K562 (cell line): ENCODE measurements around the gene KAT6B. TPM values are rescaled to one million over a fixed set of nuclear protein-coding genes. Genes with fewer than 3 reads are reported as not detected.

Source experiments
- ATAC-seq: fragments of 200-7000 bp; cut with Tn5 transposase; 3 replicates; pipeline ENCODE4 v1.9.1; 2020; ENCODE audit warnings: moderate library complexity
- BruUV-seq: library from RNA; stranded (reverse); fragments of 400-500 nt; replicated peaks from 2 replicates; lab custom pipeline; 2021; lab: Mats Ljungman, UMichigan
- CTCF ChIA-PET: fragments of 300-600 bp; formaldehyde crosslinking; extraction: SDS; loops from one replicate; lab custom pipeline; 2021; ENCODE audit warnings: low intra/inter-chr PET ratio; lab: Yijun Ruan, JAX
- POLR2A ChIA-PET: fragments of 300-600, 350-650 bp; sonication (Branson Sonifier 250); formaldehyde crosslinking; extraction: SDS; loops from one replicate; lab custom pipeline; 2021; ENCODE audit warnings: antibody characterized with exemption, inconsistent platforms; lab: Yijun Ruan, JAX
- DNase-seq, 4 experiments: peaks; one replicate each; pipeline versions ENCODE4 v3.0.0 to v3.0.0-alpha.2; 2011 to 2018; ENCODE audit warnings: low spot score in 3 of 4, mixed read lengths in 3 of 4; ENCODE audit errors: extremely low read depth in 1 of 4
- FAIRE-seq: peaks from 2 replicates; lab custom pipeline; 2011; peaks lifted over from hg19 to GRCh38; lab: Jason Lieb, UNC
- H2AFZ ChIP-seq: 2 replicates; pipeline ENCODE4 v1.6.0; 2011; ENCODE audit warnings: low read depth, low read length, control low read depth, inconsistent platforms
- H3K27ac ChIP-seq: fragments of 200-600 bp; 3 replicates; pipeline ENCODE4 v1.8.0; 2011; ENCODE audit warnings: low read depth, mild to moderate bottlenecking, control low read depth, inconsistent platforms, low read length, moderate library complexity, mixed read lengths; ENCODE audit errors: extremely low read depth
- H3K27me3 ChIP-seq, 2 experiments: fragments of 300-600 bp in 1 of 2; 2 replicates in 1 of 2; 3 replicates in 1 of 2; pipeline versions ENCODE4 v1.6.0 to v1.8.0; 2011; ENCODE audit warnings: inconsistent platforms in 2 of 2, low read length in 2 of 2, mild to moderate bottlenecking in 1 of 2, mixed read lengths in 1 of 2, moderate library complexity in 1 of 2; ENCODE audit not compliant: control insufficient read depth in 2 of 2, insufficient read depth in 2 of 2
- H3K36me3 ChIP-seq: fragments of 300-600 bp; 3 replicates; pipeline ENCODE4 v1.8.0; 2011; ENCODE audit warnings: mild to moderate bottlenecking, low read length, inconsistent platforms; ENCODE audit not compliant: control insufficient read depth, insufficient read depth
- H3K4me1 ChIP-seq, 2 experiments: fragments of 200-600 bp in 1 of 2; replicated peaks in 1 of 2; 2 replicates in 1 of 2; 3 replicates in 1 of 2; pipeline versions ENCODE4 v1.5.1 to v1.8.0; 2011; ENCODE audit warnings: inconsistent platforms in 2 of 2, low read length in 2 of 2, mild to moderate bottlenecking in 1 of 2, mixed read lengths in 1 of 2, moderate library complexity in 1 of 2; ENCODE audit not compliant: control insufficient read depth in 2 of 2, insufficient read depth in 2 of 2
- H3K4me2 ChIP-seq: 2 replicates; pipeline ENCODE4 v1.6.1; 2011; ENCODE audit warnings: low read length, control low read depth, inconsistent platforms, mixed read lengths; ENCODE audit not compliant: insufficient read depth
- H3K4me3 ChIP-seq: fragments of 200-600 bp; sonication (generic), shearing (Covaris generic); 2 replicates; pipeline ENCODE4 v1.5.1; 2016; ENCODE audit warnings: control low read depth, inconsistent platforms
- H3K79me2 ChIP-seq: fragments of 200-600 bp; 3 replicates; pipeline ENCODE4 v1.8.0; 2011; ENCODE audit warnings: low read length, inconsistent platforms; ENCODE audit not compliant: control insufficient read depth, insufficient read depth
- H3K9ac ChIP-seq, 2 experiments: 2 replicates each; pipeline versions ENCODE4 v1.6.0 to v1.6.1; 2011; ENCODE audit warnings: low read depth in 2 of 2, low read length in 2 of 2, control low read depth in 1 of 2, inconsistent platforms in 1 of 2, mild to moderate bottlenecking in 1 of 2, mixed read lengths in 1 of 2; ENCODE audit not compliant: insufficient read depth in 1 of 2
- H3K9me1 ChIP-seq: one replicate; pipeline ENCODE4 v1.6.0; 2011; ENCODE audit warnings: inconsistent platforms, mild to moderate bottlenecking, low read length, moderate library complexity; ENCODE audit not compliant: control insufficient read depth, insufficient read depth
- H3K9me3 ChIP-seq: replicated peaks from 2 replicates; pipeline ENCODE4 v1.5.1; 2011; ENCODE audit warnings: low read depth, low read length, inconsistent platforms; ENCODE audit not compliant: control insufficient read depth, insufficient read depth
- H4K20me1 ChIP-seq: replicated peaks from 2 replicates; pipeline ENCODE4 v1.6.1; 2011; ENCODE audit warnings: low read length, inconsistent platforms, mixed read lengths; ENCODE audit not compliant: control insufficient read depth, insufficient read depth
- BCLAF1 ChIP-seq, 2 experiments: fragments of 450-650 bp in 1 of 2; IDR thresholded peaks; 2 replicates each; pipeline ENCODE4 v1.6.1; 2011 to 2017; ENCODE audit warnings: low read depth in 2 of 2, antibody characterized with exemption in 1 of 2, borderline replicate concordance in 1 of 2, low read length in 1 of 2, mild to moderate bottlenecking in 1 of 2, mixed read lengths in 1 of 2; ENCODE audit not compliant: control insufficient read depth in 1 of 2
- REST ChIP-seq, 2 experiments: fragments of 450-650 bp; formaldehyde crosslinking in 1 of 2; IDR thresholded peaks; 2 replicates each; pipeline versions ENCODE4 v1.4.0 to v1.6.1; 2014 to 2020; ENCODE audit warnings: mild to moderate bottlenecking in 2 of 2, borderline replicate concordance in 1 of 2, low read depth in 1 of 2
- SMC3 ChIP-seq: conservative IDR thresholded peaks from 2 replicates; pipeline ENCODE4 v1.6.1; 2011; ENCODE audit warnings: low read depth, low read length, improper control_type of control experiment; ENCODE audit not compliant: insufficient read depth
- WGBS: fragments of 100-300 bp; shearing (Covaris generic); methylation state at CpG from one replicate; pipeline ENCODE4 v1.1.6; 2016; ENCODE audit warnings: low coverage, mixed read lengths; ENCODE audit not compliant: insufficient coverage; ENCODE audit errors: missing lambda C conversion rate; 5-methylcytosine and 5-hydroxymethylcytosine counted together
- in situ Hi-C: fragments of 300-500 bp; cut with MboI; formaldehyde crosslinking; loops from 4 replicates; pipeline ENCODE4 v1.15.0; 2018; ENCODE audit warnings: inconsistent platforms, mixed read lengths
- intact Hi-C: fragments of 100-400 bp; cut with micrococcal nuclease; formaldehyde crosslinking; loops from 2 replicates; pipeline ENCODE4 v1.14.2; 2022
- polyA plus RNA-seq, 8 experiments: library from polyadenylated mRNA; depleted of rRNA in 4 of 8; stranded (reverse) in 5 of 8; unstranded in 3 of 8; fragments of >200 nt; fragmentation: Nextera tagmentation in 2 of 8; fragmentation: Illumina TruSeq in 1 of 8; extraction: Ambion mirVana in 2 of 8; extraction: Trizol in 1 of 8; gene quantifications; 2 replicates each; pipeline versions ENCODE4 v1.2.1 to v1.2.3, GENCODE V29; 2011 to 2014; ENCODE audit warnings: inconsistent platforms in 1 of 8, missing spikeins in 1 of 8
- total RNA-seq, 7 experiments: library from RNA; depleted of rRNA in 6 of 7; stranded (reverse); fragments of >200 nt in 6 of 7; fragmentation: Illumina TruSeq in 2 of 7; extraction: Trizol in 2 of 7; gene quantifications; 2 replicates each; pipeline versions ENCODE4 v1.2.1 to v1.2.3, GENCODE V29; 2011 to 2021; ENCODE audit warnings: low replicate concordance in 1 of 7
- TF ChIP-seq, protein P1 (sequence below), 2 experiments: fragments of 200-800 bp in 1 of 2; sonication (Bioruptor generic) in 1 of 2; sonication (generic) in 1 of 2; formaldehyde crosslinking in 1 of 2; IDR thresholded peaks in 1 of 2; conservative IDR thresholded peaks in 1 of 2; 2 replicates each; pipeline versions ENCODE4 v1.5.0 to v1.6.1; 2016 to 2020; ENCODE audit warnings: missing compliant biosample characterization in 1 of 2, missing genetic modification characterization in 1 of 2, missing genetic modification reagents in 1 of 2

Gene KAT6B
- total and polyA plus RNA-seq, 9 of the 15 experiments (the other 6 are each of a cell fraction or from before 2014, with no cell fraction given) = 1.4 to 9.2 (median 6.8) TPM

DNA sequence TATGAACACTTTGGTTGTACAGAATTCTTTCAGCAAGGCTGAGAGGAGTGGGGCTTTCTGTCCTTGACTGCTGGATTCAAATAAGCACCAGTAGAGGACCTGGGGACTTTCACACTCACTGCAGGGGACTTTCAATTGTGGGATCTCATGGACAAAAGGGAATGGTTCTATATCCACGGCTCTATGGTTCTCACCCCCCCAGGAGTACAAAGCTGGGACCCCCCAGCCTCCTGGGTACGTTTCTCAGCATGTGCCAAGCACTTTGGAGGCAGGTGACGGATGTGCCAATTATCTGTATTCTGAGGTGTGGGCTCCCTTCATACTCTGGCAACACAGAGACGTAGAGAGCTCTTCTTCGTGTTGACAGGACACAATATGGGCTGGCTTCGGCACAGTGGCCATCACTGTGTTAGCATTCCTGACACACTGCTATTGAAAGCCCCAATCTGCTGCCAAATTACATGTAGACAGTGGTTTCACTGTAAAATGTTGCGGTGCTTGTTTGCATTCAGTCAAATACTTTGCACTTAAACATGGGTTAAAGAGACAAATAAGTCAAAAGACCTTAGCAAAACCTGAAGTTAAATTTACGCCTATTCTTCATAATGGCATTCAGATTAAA is 192.4 kb downstream of the KAT6B start (continued):
- TF ChIP-seq, protein P1, sequence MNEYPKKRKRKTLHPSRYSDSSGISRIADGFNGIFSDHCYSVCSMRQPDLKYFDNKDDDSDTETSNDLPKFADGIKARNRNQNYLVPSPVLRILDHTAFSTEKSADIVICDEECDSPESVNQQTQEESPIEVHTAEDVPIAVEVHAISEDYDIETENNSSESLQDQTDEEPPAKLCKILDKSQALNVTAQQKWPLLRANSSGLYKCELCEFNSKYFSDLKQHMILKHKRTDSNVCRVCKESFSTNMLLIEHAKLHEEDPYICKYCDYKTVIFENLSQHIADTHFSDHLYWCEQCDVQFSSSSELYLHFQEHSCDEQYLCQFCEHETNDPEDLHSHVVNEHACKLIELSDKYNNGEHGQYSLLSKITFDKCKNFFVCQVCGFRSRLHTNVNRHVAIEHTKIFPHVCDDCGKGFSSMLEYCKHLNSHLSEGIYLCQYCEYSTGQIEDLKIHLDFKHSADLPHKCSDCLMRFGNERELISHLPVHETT (CRISPR knock-in tag; conservative IDR thresholded peaks at IDR 0.05 in 1 of 2, IDR thresholded peaks at IDR 0.05 in 1 of 2) = no peak

DNA sequence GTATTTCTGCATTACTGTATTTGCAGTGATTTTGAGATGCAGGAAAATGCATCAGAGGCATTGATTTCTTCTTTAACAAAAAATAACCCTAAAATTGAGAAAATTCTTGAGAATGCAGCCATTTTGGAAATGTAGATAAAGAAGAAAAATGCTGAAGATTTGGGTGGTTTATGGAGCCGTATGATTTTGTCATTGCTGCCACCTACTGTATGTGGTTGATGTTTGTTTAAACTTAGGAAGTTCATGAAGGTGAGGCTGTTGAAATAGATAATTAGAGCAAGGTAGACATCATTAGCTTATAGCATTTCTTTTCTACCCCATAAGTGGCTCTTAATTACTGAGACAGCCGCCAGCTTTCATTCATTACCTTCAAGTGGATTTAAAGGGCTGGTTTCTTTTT is 193.0 kb downstream of the KAT6B start:
- 7% methylated on average over 2 of the region's 2 CpGs for WGBS
- H3K36me3 ChIP-seq = peaks cover 9% of the 10 kb centered on the region
- no peak overlapping the region for H3K27ac ChIP-seq
- BruUV-seq = no TSS peak
- intact Hi-C loops = loop anchor here (1.0 to 10.0 kb wide), 2 partner anchors 195 to 753 kb away; partner anchors contain the start of gene KAT6B
- H3K9me1 ChIP-seq = no peaks in the 10 kb centered on the region
- ChIA-PET POLR2A (interaction anchor here (0.7 to 0.9 kb wide), 2 partner anchors 12 to 281 kb away, joined by 4 to 6 read pairs; no protein-coding TSS in a partner anchor), CTCF (interaction anchor here (0.5 to 4.9 kb wide), 8 partner anchors 10 to 780 kb away, joined by 3 to 68 read pairs (median 4); partner anchors contain the start of gene COMTD1)
- no peaks in the 10 kb centered on the region for H3K79me2 ChIP-seq
- ATAC-seq = peak; percentile 62
- in situ Hi-C loops = no loop called here
- H3K4me1 ChIP-seq = no peaks in the 10 kb centered on the region
- no peaks in the 10 kb centered on the region for H3K27me3 ChIP-seq
- peak in 2 of 4 experiments; percentile 40 to 44 for DNase-seq
- peak; percentile 66 for FAIRE-seq
- H2AFZ ChIP-seq = no peak overlapping the region
- H3K4me2 ChIP-seq = no peak overlapping the region
- no peaks in the 10 kb centered on the region for H4K20me1 ChIP-seq
- no peak overlapping the region for H3K4me3 ChIP-seq
- no peak overlapping the region for H3K9ac ChIP-seq
- no peaks in the 10 kb centered on the region for H3K9me3 ChIP-seq
- TF ChIP-seq BCLAF1 (IDR thresholded peaks at IDR 0.05; ENCODE audit: borderline replicate concordance in 1 of 2, control insufficient read depth in 1 of 2, low read depth in 2 of 2, low read length in 1 of 2) (no peak), SMC3 (0 out of 2 replicates have a peak, but pooled peaks have one; percentile 38), REST (IDR thresholded peaks at IDR 0.05; ENCODE audit: borderline replicate concordance) (peak; percentile 83; the same call in 1 of the 2 replicates), REST (CRISPR knock-in tag; IDR thresholded peaks at IDR 0.05; ENCODE audit: low read depth) (no peak)
